Measurements from ENCODE around the gene CCDC148.

CCDC148 gene

GRCh38 chr2:158456309-158457066 lies at the start of gene CCDC148, which contains the start of gene PKP4:
TSS of gene CCDC148 (minus strand) at chr2:158456753. CDS start at chr2:158456439, 314 bp downstream.
TSS of gene PKP4 (plus strand) at chr2:158456952. CDS start at chr2:158533185, 76,233 bp downstream.
- DNase-seq (ENCODE audit: low read depth), result peak; percentile 78

GRCh38 chr2:158505448-158505934 lies 48.9 kb upstream of the CCDC148 start:
- no peak for DNase-seq (ENCODE audit: low read depth)

- DNase-seq (ENCODE audit: low read depth), result no peak
Observed at GRCh38 chr2:158504088-158504487, 47.5 kb upstream of the CCDC148 start.

- DNase-seq (ENCODE audit: low read depth), result no peak
Observed at GRCh38 chr2:158502974-158503373, 46.4 kb upstream of the CCDC148 start.

GRCh38 chr2:158501301-158501700 lies 44.7 kb upstream of the CCDC148 start:
- DNase-seq (ENCODE audit: low read depth), result no peak

- DNase-seq (ENCODE audit: low read depth), result no peak
Observed at GRCh38 chr2:158500333-158500732, 43.8 kb upstream of the CCDC148 start.

- DNase-seq (ENCODE audit: low read depth), result no peak
Observed at GRCh38 chr2:158499383-158499782, 42.8 kb upstream of the CCDC148 start.

- no peak for DNase-seq (ENCODE audit: low read depth)
Observed at GRCh38 chr2:158498749-158499136, 42.2 kb upstream of the CCDC148 start.

GRCh38 chr2:158498043-158498748 lies 41.6 kb upstream of the CCDC148 start:
- DNase-seq (ENCODE audit: low read depth), result no peak

GRCh38 chr2:158497486-158497885 lies 40.9 kb upstream of the CCDC148 start:
- no peak for DNase-seq (ENCODE audit: low read depth)

GRCh38 chr2:158496986-158497385 lies 40.4 kb upstream of the CCDC148 start:
- no peak for DNase-seq (ENCODE audit: low read depth)

GRCh38 chr2:158495175-158495574 lies 38.6 kb upstream of the CCDC148 start:
- no peak for DNase-seq (ENCODE audit: low read depth)

- no peak for DNase-seq (ENCODE audit: low read depth)
Observed at GRCh38 chr2:158493458-158493857, 36.9 kb upstream of the CCDC148 start.

- no peak for DNase-seq (ENCODE audit: low read depth)
Observed at GRCh38 chr2:158491072-158491471, 34.5 kb upstream of the CCDC148 start.

- DNase-seq (ENCODE audit: low read depth), result no peak
Observed at GRCh38 chr2:158489366-158490112, 33.0 kb upstream of the CCDC148 start.

GRCh38 chr2:158488442-158489216 lies 32.1 kb upstream of the CCDC148 start:
- DNase-seq (ENCODE audit: low read depth), result no peak

GRCh38 chr2:158487419-158487818 lies 30.9 kb upstream of the CCDC148 start:
- no peak for DNase-seq (ENCODE audit: low read depth)

GRCh38 chr2:158486970-158487325 lies 30.4 kb upstream of the CCDC148 start:
- DNase-seq (ENCODE audit: low read depth), result no peak

GRCh38 chr2:158486150-158486969 lies 29.8 kb upstream of the CCDC148 start:
- DNase-seq (ENCODE audit: low read depth), result no peak

- DNase-seq (ENCODE audit: low read depth), result no peak
Observed at GRCh38 chr2:158484892-158485556, 28.5 kb upstream of the CCDC148 start.
